HUES48 (cell line): ENCODE measurements around the gene SLC66A1.

Experiments used
- H3K27ac ChIP-seq: one replicate; pipeline ENCODE4 v1.7.0; 2013; ENCODE audit warnings: low read depth, low read length, inconsistent platforms
- H3K27me3 ChIP-seq: 2 replicates; pipeline ENCODE4 v1.6.1; 2013; ENCODE audit warnings: mild to moderate bottlenecking, low read length; ENCODE audit not compliant: control insufficient read depth, insufficient read depth
- H3K36me3 ChIP-seq: 2 replicates; pipeline ENCODE4 v1.6.1; 2013; ENCODE audit warnings: low read length; ENCODE audit not compliant: control insufficient read depth, insufficient read depth
- H3K4me1 ChIP-seq: 2 replicates; pipeline ENCODE4 v1.6.1; 2013; ENCODE audit warnings: mild to moderate bottlenecking, low read length; ENCODE audit not compliant: control insufficient read depth, insufficient read depth
- H3K4me3 ChIP-seq: 2 replicates; pipeline ENCODE4 v1.5.1; 2013; ENCODE audit warnings: mild to moderate bottlenecking, low read depth, low read length
- H3K9ac ChIP-seq: 2 replicates; pipeline ENCODE4 v1.6.1; 2013; ENCODE audit warnings: mild to moderate bottlenecking, low read depth, low read length, moderate library complexity
- H3K9me3 ChIP-seq: 2 replicates; pipeline ENCODE4 v1.6.1; 2013; ENCODE audit warnings: low read length; ENCODE audit not compliant: control insufficient read depth, insufficient read depth

The SLC66A1 gene

DNA sequence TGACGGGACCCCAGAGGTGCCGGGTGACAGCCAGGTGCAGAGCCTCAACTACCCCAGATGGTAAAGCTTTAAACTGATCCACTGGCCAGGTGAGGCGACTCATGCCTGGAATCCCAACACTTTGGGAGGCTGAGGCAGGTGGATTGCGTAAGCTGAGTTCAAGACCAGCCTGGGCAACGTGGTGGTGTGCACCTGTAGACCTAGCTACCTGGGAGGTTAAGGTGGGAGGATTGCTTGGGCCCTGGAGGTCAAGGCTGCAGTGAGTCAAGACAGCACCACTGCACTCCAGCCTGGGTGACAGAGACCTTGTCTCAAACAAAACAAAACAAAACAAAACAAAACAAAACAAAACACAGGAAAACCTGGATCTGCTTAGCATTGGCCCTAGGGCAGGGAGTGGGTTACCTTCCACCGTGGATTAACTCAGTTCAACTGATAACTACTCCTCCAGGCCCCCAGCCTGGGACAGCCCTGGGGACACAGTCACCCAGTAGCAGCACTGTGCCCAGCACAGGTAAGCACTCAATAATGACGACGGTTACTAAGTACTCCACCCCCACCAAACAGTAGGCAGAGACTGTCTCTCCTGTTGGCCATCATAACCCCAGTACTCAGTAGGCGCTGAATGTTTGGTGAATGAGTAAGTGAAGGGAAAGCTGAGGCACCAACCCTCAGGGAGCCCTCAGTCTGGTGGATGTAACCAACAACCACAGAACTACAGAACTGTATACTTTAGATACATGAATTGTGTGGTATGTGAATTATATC is 21.6 kb downstream of the SLC66A1 start:
- Histone ChIP-seq H3K4me1 (peaks cover 9% of the 10 kb centered on the region), H3K9me3 (no peaks in the 10 kb centered on the region), H3K4me3 (no peak overlapping the region), H3K36me3 (peaks cover 1% of the 10 kb centered on the region; the same call in 1 of the 2 replicates), H3K9ac (no peak overlapping the region), H3K27me3 (no peaks in the 10 kb centered on the region), H3K27ac (no peak overlapping the region)

DNA sequence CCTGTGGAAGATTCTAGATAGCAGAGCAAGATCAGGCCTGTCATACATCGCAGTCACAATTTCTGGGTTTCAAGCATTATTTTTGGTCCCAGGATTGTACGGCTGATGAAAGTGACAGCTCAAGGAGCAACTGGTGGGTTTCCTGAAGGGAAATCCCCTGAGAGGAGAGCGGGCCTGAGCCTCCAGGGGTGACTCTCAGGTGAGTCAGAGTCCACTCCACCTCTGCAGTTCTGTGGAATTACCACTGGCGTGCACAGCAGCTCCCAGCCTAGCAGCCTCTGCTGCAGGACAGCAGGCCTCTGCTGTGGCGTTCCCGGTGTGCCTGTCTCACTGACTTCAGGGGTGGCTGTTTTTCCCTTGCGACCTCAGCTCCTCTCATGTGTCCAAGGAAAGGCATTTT is 24.4 kb downstream of the SLC66A1 start:
- Histone ChIP-seq H3K4me3 (no peak overlapping the region), H3K9ac (no peak overlapping the region), H3K27ac (no peak overlapping the region), H3K27me3 (no peaks in the 10 kb centered on the region), H3K4me1 (peaks cover 14% of the 10 kb centered on the region), H3K36me3 (peaks cover 7% of the 10 kb centered on the region; the same call in 1 of the 2 replicates), H3K9me3 (no peaks in the 10 kb centered on the region)

GRCh38 chr1:19337289-19337688 is 25.2 kb downstream of the SLC66A1 start:
- H3K4me1 ChIP-seq: peaks cover 14% of the 10 kb centered on the region
- no peaks in the 10 kb centered on the region for H3K27me3 ChIP-seq
- no peak overlapping the region for H3K27ac ChIP-seq
- no peak overlapping the region for H3K4me3 ChIP-seq
- H3K9me3 ChIP-seq: no peaks in the 10 kb centered on the region
- 0 out of 2 replicates have a peak overlapping the region, but pooled peaks have one; percentile 37 for H3K9ac ChIP-seq
- H3K36me3 ChIP-seq: peaks cover 9% of the 10 kb centered on the region

GRCh38 chr1:19338323-19338762 is 26.2 kb downstream of the SLC66A1 start:
- H3K9me3 ChIP-seq: no peaks in the 10 kb centered on the region
- peak overlapping the region; percentile 37 for H3K9ac ChIP-seq
- H3K4me3 ChIP-seq: no peak overlapping the region
- peaks cover 19% of the 10 kb centered on the region for H3K36me3 ChIP-seq
- peak overlapping the region; percentile 6 for H3K27ac ChIP-seq
- no peaks in the 10 kb centered on the region for H3K27me3 ChIP-seq
- peaks cover 14% of the 10 kb centered on the region for H3K4me1 ChIP-seq

DNA sequence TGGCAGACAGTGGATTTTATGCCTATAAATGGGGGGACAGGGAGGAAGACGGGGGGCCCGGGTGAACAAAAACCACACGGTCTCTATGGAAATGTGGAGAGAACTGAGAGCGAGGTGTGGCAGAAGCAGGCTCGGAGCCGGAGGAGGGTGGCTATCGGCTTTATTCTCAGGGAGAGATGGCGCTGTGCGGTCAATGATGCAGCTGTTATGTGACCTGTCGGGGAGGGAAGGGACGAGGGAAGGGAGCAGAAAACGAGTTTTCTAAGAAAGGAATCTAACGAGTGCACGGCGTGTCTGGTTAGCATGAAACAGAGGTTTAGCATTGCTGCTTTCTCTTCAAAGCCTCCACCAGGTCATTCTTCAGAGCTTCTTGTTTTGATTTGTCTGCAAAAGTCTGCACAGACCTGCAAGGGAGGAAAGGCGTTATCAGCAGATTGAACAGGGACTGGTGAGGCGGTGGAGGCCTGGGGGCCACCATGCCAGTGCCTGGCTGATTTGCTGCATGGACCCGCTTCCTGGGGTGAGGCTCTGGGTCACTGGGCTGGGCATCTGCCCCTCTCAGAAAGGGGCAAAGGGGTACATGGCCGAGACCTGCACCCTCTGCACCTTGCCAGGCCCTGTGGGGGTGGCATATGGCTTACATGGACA is 27.2 kb downstream of the SLC66A1 start:
- Histone ChIP-seq H3K9ac (no peak overlapping the region), H3K4me3 (no peak overlapping the region), H3K36me3 (peaks cover 29% of the 10 kb centered on the region), H3K9me3 (no peaks in the 10 kb centered on the region), H3K4me1 (peaks cover 14% of the 10 kb centered on the region), H3K27me3 (no peaks in the 10 kb centered on the region), H3K27ac (no peak overlapping the region)

GRCh38 chr1:19340387-19340937 is 28.3 kb downstream of the SLC66A1 start:
- H3K9me3 ChIP-seq: no peaks in the 10 kb centered on the region
- H3K27ac ChIP-seq: no peak overlapping the region
- peaks cover 14% of the 10 kb centered on the region for H3K4me1 ChIP-seq
- H3K9ac ChIP-seq: no peak overlapping the region
- H3K4me3 ChIP-seq: no peak overlapping the region
- H3K27me3 ChIP-seq: no peaks in the 10 kb centered on the region
- peaks cover 39% of the 10 kb centered on the region for H3K36me3 ChIP-seq

DNA sequence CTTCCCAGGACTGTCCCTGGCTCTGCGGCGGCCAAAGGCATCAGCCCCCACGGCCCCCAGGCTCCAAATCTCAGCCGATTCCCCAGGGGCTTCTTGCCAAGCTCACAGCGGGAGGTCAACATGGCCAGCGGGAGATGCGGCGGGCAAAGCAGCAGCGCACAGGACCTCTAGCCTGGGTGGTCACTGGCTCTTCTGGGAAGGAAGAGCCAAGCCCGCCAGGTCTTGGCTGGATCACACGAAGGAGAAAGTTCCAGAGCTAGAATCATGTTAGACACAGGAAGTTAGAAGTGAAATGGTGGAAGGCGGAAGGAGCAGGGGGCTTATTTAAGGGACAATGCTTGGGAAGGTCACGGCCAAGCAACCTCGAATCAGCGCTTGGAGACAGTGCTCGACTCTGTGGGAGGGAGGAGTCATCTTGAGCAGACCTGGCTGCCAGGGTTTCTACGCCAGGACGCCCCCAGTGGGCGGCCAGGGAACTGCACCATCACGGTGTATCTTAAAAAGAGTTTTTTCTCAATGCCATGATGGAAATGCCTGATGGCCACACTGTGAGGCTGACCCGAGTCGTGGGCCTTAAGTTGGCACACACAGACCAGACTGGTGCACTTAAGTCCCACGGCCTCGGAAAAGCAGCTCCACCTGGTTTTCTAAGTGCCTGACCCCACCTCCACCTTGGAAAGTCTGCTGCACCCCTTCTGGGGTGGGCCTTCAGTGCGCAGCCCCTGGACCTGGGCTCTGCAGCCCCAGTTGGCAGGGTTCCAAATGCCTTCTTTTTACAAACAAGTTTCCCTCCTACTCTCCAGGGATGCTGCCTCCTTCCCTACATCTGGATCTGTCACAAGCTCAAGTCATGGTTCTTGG is 29.3 kb downstream of the SLC66A1 start:
- Histone ChIP-seq H3K4me3 (no peak overlapping the region), H3K4me1 (peaks cover 14% of the 10 kb centered on the region), H3K27me3 (no peaks in the 10 kb centered on the region), H3K9ac (no peak overlapping the region), H3K36me3 (peaks cover 45% of the 10 kb centered on the region), H3K27ac (peak overlapping the region; percentile 29), H3K9me3 (no peaks in the 10 kb centered on the region)

DNA sequence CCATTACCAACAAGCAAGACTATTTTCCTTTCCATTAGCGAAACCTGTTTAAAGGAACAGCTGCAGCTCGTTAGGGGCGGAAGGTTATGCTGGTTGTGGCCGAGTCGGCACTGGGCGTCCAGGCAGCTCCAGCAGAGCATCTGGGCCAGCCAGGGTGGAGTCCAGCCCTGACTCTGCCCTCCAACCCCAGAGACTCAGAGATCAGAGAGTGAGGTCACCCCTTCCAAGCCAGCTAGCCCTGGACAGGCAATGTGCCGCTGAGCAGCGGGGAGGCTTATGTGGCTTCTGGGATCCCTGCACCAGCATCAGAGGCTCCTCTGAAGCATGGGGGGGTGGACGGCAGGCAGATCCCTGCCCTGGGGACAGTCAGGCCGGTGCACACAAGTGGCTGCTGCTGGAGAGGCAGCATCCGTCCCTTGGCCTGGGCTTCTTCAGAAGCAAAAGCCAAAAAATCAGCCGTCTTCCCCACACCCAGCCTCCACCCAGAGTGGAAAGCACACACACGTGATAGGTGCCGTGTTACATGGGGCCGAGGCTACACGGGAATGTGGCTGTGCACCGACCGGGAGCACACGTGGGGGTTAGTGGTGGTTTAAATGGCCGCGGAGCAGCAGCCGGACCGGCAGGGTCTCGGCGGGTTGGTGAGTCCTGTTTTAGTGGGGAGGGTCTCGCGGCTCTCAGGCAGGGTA is 30.1 kb downstream of the SLC66A1 start:
- Histone ChIP-seq H3K27ac (no peak overlapping the region), H3K4me1 (peaks cover 14% of the 10 kb centered on the region), H3K9me3 (no peaks in the 10 kb centered on the region), H3K36me3 (peaks cover 45% of the 10 kb centered on the region), H3K27me3 (no peaks in the 10 kb centered on the region), H3K9ac (no peak overlapping the region), H3K4me3 (no peak overlapping the region)

- Histone ChIP-seq H3K9ac (no peak overlapping the region), H3K36me3 (peaks cover 45% of the 10 kb centered on the region), H3K27ac (no peak overlapping the region), H3K4me3 (no peak overlapping the region), H3K9me3 (no peaks in the 10 kb centered on the region), H3K4me1 (peaks cover 12% of the 10 kb centered on the region), H3K27me3 (no peaks in the 10 kb centered on the region)
Observed at GRCh38 chr1:19342894-19343616, 30.9 kb downstream of the SLC66A1 start.
